SK-N-MC (cell line): ENCODE results near the gene XKR8.
A peak's percentile ranks its signal among the peaks of the same experiment; 100 is the strongest.

Experiments
- DNase-seq: peaks from one replicate; pipeline ENCODE4 v3.0.0-alpha.2; 2011; ENCODE audit warnings: low read depth, low spot score
- H3K27ac ChIP-seq: fragments of 200-600 bp; sonication (generic); 2 replicates; pipeline ENCODE4 v1.5.1; 2016; ENCODE audit warnings: mixed run types
- H3K36me3 ChIP-seq: fragments of 200-600 bp; sonication (generic); 2 replicates; pipeline ENCODE4 v1.6.1; 2017; ENCODE audit warnings: antibody characterized with exemption, low read length, mixed read lengths; ENCODE audit not compliant: insufficient read depth
- H3K4me3 ChIP-seq: fragments of 200-600 bp; sonication (generic); 2 replicates; pipeline ENCODE4 v1.5.1; 2016
- H3K9ac ChIP-seq: fragments of 200-600 bp; sonication (generic); 2 replicates; pipeline ENCODE4 v1.8.0; 2017; ENCODE audit warnings: mixed run types, mixed read lengths; ENCODE audit not compliant: insufficient read length
- H3K9me3 ChIP-seq: fragments of 200-600 bp; sonication (generic); 2 replicates; pipeline ENCODE4 v1.6.1; 2017; ENCODE audit warnings: low read depth, mild to moderate bottlenecking, antibody characterized with exemption, low read length, moderate library complexity, mixed read lengths
- EZH2 ChIP-seq: fragments of 200-600 bp; sonication (generic); IDR thresholded peaks from one replicate; pipeline ENCODE4 v1.6.1; 2017; ENCODE audit warnings: antibody characterized with exemption
- FOXP2 ChIP-seq: optimal IDR thresholded peaks from 2 replicates; pipeline ENCODE3; 2011; ENCODE audit warnings: mild to moderate bottlenecking, moderate library complexity; ENCODE audit not compliant: insufficient read depth; ENCODE audit errors: extremely low read length, control extremely low read depth
- POLR2AphosphoS5 ChIP-seq: IDR thresholded peaks from 2 replicates; pipeline ENCODE4 v1.6.1; 2012; ENCODE audit warnings: mild to moderate bottlenecking, low read depth, low read length, borderline replicate concordance

Gene XKR8

GRCh38 chr1:27971674-27972073 is 11.9 kb downstream of the XKR8 start:
- H3K36me3 ChIP-seq = peaks cover 3% of the 10 kb centered on the region; the same call in 1 of the 2 replicates
- TF ChIP-seq POLR2AphosphoS5 (no peak), FOXP2 (no peak), EZH2 (no peak)

GRCh38 chr1:27972141-27972540 is 12.4 kb downstream of the XKR8 start:
- no peak for DNase-seq
- H3K27ac ChIP-seq = no peak overlapping the region
- TF ChIP-seq EZH2 (no peak), FOXP2 (no peak), POLR2AphosphoS5 (no peak)
- H3K9ac ChIP-seq = no peak overlapping the region
- H3K4me3 ChIP-seq = no peak overlapping the region
- no peaks in the 10 kb centered on the region for H3K9me3 ChIP-seq
- H3K36me3 ChIP-seq = peaks cover 3% of the 10 kb centered on the region; the same call in 1 of the 2 replicates

More at GRCh38 chr1:27971674-27972073, 11.9 kb downstream of the XKR8 start:
- no peak overlapping the region for H3K4me3 ChIP-seq
- no peak overlapping the region for H3K27ac ChIP-seq
- no peak for DNase-seq
- no peaks in the 10 kb centered on the region for H3K9me3 ChIP-seq
- no peak overlapping the region for H3K9ac ChIP-seq

- Histone ChIP-seq H3K36me3 (peaks cover 3% of the 10 kb centered on the region; the same call in 1 of the 2 replicates), H3K27ac (no peak overlapping the region)
- no peak for DNase-seq
Measured at GRCh38 chr1:27973771-27974416, 14.1 kb downstream of the XKR8 start.

GRCh38 chr1:27974417-27974781 is 14.6 kb downstream of the XKR8 start:
- Histone ChIP-seq H3K9ac (no peak overlapping the region), H3K27ac (no peak overlapping the region), H3K9me3 (no peaks in the 10 kb centered on the region), H3K4me3 (no peak overlapping the region), H3K36me3 (peaks cover 3% of the 10 kb centered on the region; the same call in 1 of the 2 replicates)
- TF ChIP-seq FOXP2 (no peak), POLR2AphosphoS5 (no peak), EZH2 (no peak)
- DNase-seq = no peak

More at GRCh38 chr1:27973771-27974416, 14.1 kb downstream of the XKR8 start:
- TF ChIP-seq FOXP2 = no peak
- TF ChIP-seq EZH2 = no peak
- TF ChIP-seq POLR2AphosphoS5 = no peak
- Histone ChIP-seq H3K9me3 (no peaks in the 10 kb centered on the region), H3K9ac (no peak overlapping the region), H3K4me3 (no peak overlapping the region)

GRCh38 chr1:27979151-27979858 is 19.5 kb downstream of the XKR8 start:
- no peak overlapping the region for H3K27ac ChIP-seq
- H3K4me3 ChIP-seq = no peak overlapping the region
- no peaks in the 10 kb centered on the region for H3K9me3 ChIP-seq
- no peaks in the 10 kb centered on the region; the same call in 1 of the 2 replicates for H3K36me3 ChIP-seq
- no peak for TF ChIP-seq EZH2
- TF ChIP-seq FOXP2 = no peak
- no peak for TF ChIP-seq POLR2AphosphoS5
- H3K9ac ChIP-seq = no peak overlapping the region
- peak; percentile 28 for DNase-seq

- peak overlapping the region; percentile 29 for H3K9ac ChIP-seq
- H3K4me3 ChIP-seq = no peak overlapping the region
- no peaks in the 10 kb centered on the region for H3K9me3 ChIP-seq
- TF ChIP-seq FOXP2 = no peak
- H3K36me3 ChIP-seq = no peaks in the 10 kb centered on the region; the same call in 1 of the 2 replicates
- no peak for DNase-seq
- H3K27ac ChIP-seq = peak overlapping the region; percentile 42; the same call in 1 of the 2 replicates
Measured at GRCh38 chr1:27979859-27980201, 20.1 kb downstream of the XKR8 start.

GRCh38 chr1:27980216-27980845 is 20.6 kb downstream of the XKR8 start:
- Histone ChIP-seq H3K9ac (peak overlapping the region; percentile 29), H3K4me3 (no peak overlapping the region), H3K27ac (peak overlapping the region; percentile 42; the same call in 1 of the 2 replicates), H3K36me3 (no peaks in the 10 kb centered on the region; the same call in 1 of the 2 replicates), H3K9me3 (no peaks in the 10 kb centered on the region)
- TF ChIP-seq FOXP2 (no peak), POLR2AphosphoS5 (no peak), EZH2 (no peak)
- no peak for DNase-seq

- no peak overlapping the region for H3K27ac ChIP-seq
Measured at GRCh38 chr1:27981145-27981544, 21.4 kb downstream of the XKR8 start.

More at GRCh38 chr1:27981145-27981544, 21.4 kb downstream of the XKR8 start:
- TF ChIP-seq FOXP2 (no peak), POLR2AphosphoS5 (no peak), EZH2 (no peak)
- no peak for DNase-seq
- Histone ChIP-seq H3K4me3 (no peak overlapping the region), H3K9ac (no peak overlapping the region), H3K36me3 (no peaks in the 10 kb centered on the region; the same call in 1 of the 2 replicates), H3K9me3 (no peaks in the 10 kb centered on the region)
